ENCODE measurements around the gene ZKSCAN7.

The ZKSCAN7 gene

GRCh38 chr3:44596621-44597020 lies 41.6 kb downstream of the ZKSCAN7 start:
- Histone ChIP-seq H3K27ac (ENCODE audit: extremely low read depth, low read depth, low read length) (no peak overlapping the region), H3K4me3 (ENCODE audit: low read depth, low read length) (no peak overlapping the region), H3K36me3 (ENCODE audit: control insufficient read depth in 2 of 2, insufficient read depth in 1 of 2, low read length in 2 of 2) (no peaks in the 10 kb centered on the region), H3K9me3 (ENCODE audit: control insufficient read depth, insufficient read depth, low read depth, low read length) (no peaks in the 10 kb centered on the region), H3K4me1 (ENCODE audit: control insufficient read depth, insufficient read depth, low read length) (no peaks in the 10 kb centered on the region)
- ChIA-PET CTCF (no interaction called here), POLR2A (no interaction called here)
- no peak for TF ChIP-seq GLIS2 (tag by site-specific recombination; IDR thresholded peaks at IDR 0.05)
- TF ChIP-seq ZNF791 (tag by site-specific recombination; IDR thresholded peaks at IDR 0.05), result no peak
- TF ChIP-seq OSR2 (tag by site-specific recombination; IDR thresholded peaks at IDR 0.05), result no peak
- TF ChIP-seq ZNF266 (tag by site-specific recombination; IDR thresholded peaks at IDR 0.05; ENCODE audit: low read depth), result no peak
- TF ChIP-seq ZBTB48 (tag by site-specific recombination; IDR thresholded peaks at IDR 0.05), result no peak
- no peak for TF ChIP-seq SCRT2 (tag by site-specific recombination; IDR thresholded peaks at IDR 0.05)
- no peak for TF ChIP-seq PRDM2 (tag by site-specific recombination; IDR thresholded peaks at IDR 0.05; ENCODE audit: borderline replicate concordance)
- TF ChIP-seq TSHZ1 (tag by site-specific recombination; IDR thresholded peaks at IDR 0.05; ENCODE audit: borderline replicate concordance), result no peak
- no peak for TF ChIP-seq ZNF214 (tag by site-specific recombination; IDR thresholded peaks at IDR 0.05; ENCODE audit: borderline replicate concordance)
- TF ChIP-seq ZNF121 (tag by site-specific recombination; IDR thresholded peaks at IDR 0.05), result no peak
- no peak for TF ChIP-seq ZSCAN30 (tag by site-specific recombination; IDR thresholded peaks at IDR 0.05)
- no peak for TF ChIP-seq ZNF558 (tag by site-specific recombination; IDR thresholded peaks at IDR 0.05)
- no peak for TF ChIP-seq YY1 (tag by site-specific recombination; IDR thresholded peaks at IDR 0.05)
- TF ChIP-seq ZNF670 (tag by site-specific recombination; IDR thresholded peaks at IDR 0.05; ENCODE audit: low read depth), result no peak
- no peak for TF ChIP-seq ZNF555 (tag by site-specific recombination; conservative IDR thresholded peaks at IDR 0.05)

- Histone ChIP-seq H3K4me1 (ENCODE audit: control insufficient read depth, insufficient read depth, low read length) (no peaks in the 10 kb centered on the region), H3K27ac (ENCODE audit: extremely low read depth, low read depth, low read length) (no peak overlapping the region), H3K36me3 (ENCODE audit: control insufficient read depth in 2 of 2, insufficient read depth in 1 of 2, low read length in 2 of 2) (no peaks in the 10 kb centered on the region), H3K4me3 (ENCODE audit: low read depth, low read length) (no peak overlapping the region), H3K9me3 (ENCODE audit: control insufficient read depth, insufficient read depth, low read depth, low read length) (no peaks in the 10 kb centered on the region)
- POLR2A ChIA-PET, result no interaction called here
- CTCF ChIA-PET, result no interaction called here
- TF ChIP-seq ZNF510 (tag by site-specific recombination; IDR thresholded peaks at IDR 0.05; ENCODE audit: insufficient replicate concordance) (no peak), ZNF792 (tag by site-specific recombination; IDR thresholded peaks at IDR 0.05) (no peak), BCL11A (tag by site-specific recombination; IDR thresholded peaks at IDR 0.05; ENCODE audit: low read depth) (no peak), ZNF449 (tag by site-specific recombination; IDR thresholded peaks at IDR 0.05) (no peak), ZBTB10 (tag by site-specific recombination; IDR thresholded peaks at IDR 0.05) (no peak), ZNF214 (tag by site-specific recombination; IDR thresholded peaks at IDR 0.05; ENCODE audit: borderline replicate concordance) (no peak), ZNF544 (tag by site-specific recombination; IDR thresholded peaks at IDR 0.05) (no peak), ZNF19 (tag by site-specific recombination; IDR thresholded peaks at IDR 0.05; ENCODE audit: low read depth) (no peak), ZNF555 (tag by site-specific recombination; conservative IDR thresholded peaks at IDR 0.05) (no peak), MEIS1 (CRISPR knock-in tag; IDR thresholded peaks at IDR 0.05; ENCODE audit: borderline replicate concordance) (no peak)
These were observed 46.8 kb downstream of the ZKSCAN7 start for GRCh38 chr3:44601749-44602148.

All from HEK293 (cell line).